ENCODE results near the gene FIBCD1.

The FIBCD1 gene

DNA sequence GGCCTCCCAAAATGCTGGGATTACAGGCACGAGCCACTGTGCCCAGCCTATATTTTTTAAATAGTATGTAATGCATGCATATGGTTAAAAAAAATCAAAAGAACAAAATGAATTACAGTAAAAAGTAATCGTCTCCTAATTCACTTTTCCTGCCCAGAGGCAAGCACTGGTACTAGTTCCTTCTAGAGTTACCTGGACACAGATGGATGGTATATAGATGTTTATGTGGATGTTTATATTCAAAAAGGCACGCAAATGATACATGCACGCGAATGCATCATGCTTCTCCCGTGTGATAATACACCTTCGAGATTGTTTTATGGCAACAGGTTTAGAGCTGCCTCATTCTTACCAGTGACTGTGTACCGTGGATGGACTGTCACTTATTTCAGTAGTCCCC, 82.6 kb downstream of the FIBCD1 start:
- DNase-seq: no peak

- no peak for DNase-seq
Measured at GRCh38 chr9:130854835-130855234, 84.2 kb downstream of the FIBCD1 start.

GRCh38 chr9:130854092-130854491, 85.0 kb downstream of the FIBCD1 start:
- DNase-seq: no peak

DNA sequence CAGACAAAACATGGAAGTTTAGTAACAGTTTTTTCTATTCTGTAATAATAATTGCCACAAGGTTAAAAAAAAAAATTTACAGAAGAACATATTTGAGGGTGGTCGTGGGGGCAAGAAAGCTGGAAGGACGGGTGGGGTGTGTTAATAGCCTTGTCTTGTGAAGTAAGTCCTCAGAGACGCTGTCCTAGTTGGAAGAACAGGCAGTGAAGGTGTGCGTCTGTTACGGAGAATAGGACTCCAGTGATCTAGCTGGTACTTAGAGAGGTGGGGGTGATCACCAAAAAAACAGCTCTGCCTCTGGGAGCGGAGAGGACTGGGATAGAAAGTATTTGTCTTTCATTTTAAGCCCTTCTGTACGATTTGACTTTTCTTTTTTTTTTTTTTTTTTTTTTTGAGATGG, 86.2 kb downstream of the FIBCD1 start:
- DNase-seq: no peak
